Calu3 (cell line): Measurements from ENCODE around the gene KCTD1. TPM values are rescaled to one million over a fixed set of nuclear protein-coding genes. Genes with fewer than 3 reads are reported as not detected.

ENCODE experiments used
- BruUV-seq: library from RNA; stranded (reverse); fragments of 400-500 nt; replicated peaks from 2 replicates; lab custom pipeline; 2021; lab: Mats Ljungman, UMichigan
- CTCF ChIA-PET: fragments of 300-600 bp; sonication (Branson Sonifier 250); formaldehyde crosslinking; loops from one replicate; lab custom pipeline; 2022; ENCODE audit warnings: antibody characterized with exemption; lab: Charles Lee
- DNase-seq: peaks from one replicate; pipeline ENCODE4 v3.0.0; 2022
- H3K27ac Mint-ChIP-seq: one replicate; pipeline ENCODE4 v1.8.0; 2022; ENCODE audit warnings: mixed read lengths; ENCODE audit not compliant: unreplicated experiment
- H3K27me3 Mint-ChIP-seq: one replicate; pipeline ENCODE4 v1.8.0; 2022; ENCODE audit warnings: mixed read lengths; ENCODE audit not compliant: unreplicated experiment
- H3K36me3 Mint-ChIP-seq: one replicate; pipeline ENCODE4 v1.8.0; 2022; ENCODE audit warnings: mild to moderate bottlenecking, moderate library complexity, mixed read lengths; ENCODE audit not compliant: insufficient read depth, unreplicated experiment
- H3K4me1 Mint-ChIP-seq: one replicate; pipeline ENCODE4 v1.8.0; 2022; ENCODE audit warnings: mild to moderate bottlenecking, low read depth, mixed read lengths; ENCODE audit not compliant: unreplicated experiment
- H3K4me3 Mint-ChIP-seq: one replicate; pipeline ENCODE4 v1.8.0; 2022; ENCODE audit warnings: mild to moderate bottlenecking, low read depth, moderate library complexity, mixed read lengths; ENCODE audit not compliant: unreplicated experiment
- H3K9me3 Mint-ChIP-seq: one replicate; pipeline ENCODE4 v1.8.0; 2022; ENCODE audit warnings: low read depth, mixed read lengths; ENCODE audit not compliant: unreplicated experiment
- intact Hi-C: fragments of 100-400 bp; cut with micrococcal nuclease; formaldehyde crosslinking; loops from one replicate; pipeline ENCODE4 v1.10.0; 2022; ENCODE audit not compliant: unreplicated experiment
- total RNA-seq: library from RNA; stranded (reverse); gene quantifications from 2 replicates; pipeline ENCODE4 v1.2.3, GENCODE V29; 2022
- TF ChIP-seq, protein P1 (sequence below): fragments of 200-600 bp; IDR thresholded peaks from one replicate; pipeline ENCODE4 v1.8.0; 2022; ENCODE audit warnings: antibody characterized with exemption; ENCODE audit not compliant: unreplicated experiment

The KCTD1 gene
- total RNA-seq, 1 experiment from 2014 or later = 54.1 TPM

- TF ChIP-seq, protein P1, sequence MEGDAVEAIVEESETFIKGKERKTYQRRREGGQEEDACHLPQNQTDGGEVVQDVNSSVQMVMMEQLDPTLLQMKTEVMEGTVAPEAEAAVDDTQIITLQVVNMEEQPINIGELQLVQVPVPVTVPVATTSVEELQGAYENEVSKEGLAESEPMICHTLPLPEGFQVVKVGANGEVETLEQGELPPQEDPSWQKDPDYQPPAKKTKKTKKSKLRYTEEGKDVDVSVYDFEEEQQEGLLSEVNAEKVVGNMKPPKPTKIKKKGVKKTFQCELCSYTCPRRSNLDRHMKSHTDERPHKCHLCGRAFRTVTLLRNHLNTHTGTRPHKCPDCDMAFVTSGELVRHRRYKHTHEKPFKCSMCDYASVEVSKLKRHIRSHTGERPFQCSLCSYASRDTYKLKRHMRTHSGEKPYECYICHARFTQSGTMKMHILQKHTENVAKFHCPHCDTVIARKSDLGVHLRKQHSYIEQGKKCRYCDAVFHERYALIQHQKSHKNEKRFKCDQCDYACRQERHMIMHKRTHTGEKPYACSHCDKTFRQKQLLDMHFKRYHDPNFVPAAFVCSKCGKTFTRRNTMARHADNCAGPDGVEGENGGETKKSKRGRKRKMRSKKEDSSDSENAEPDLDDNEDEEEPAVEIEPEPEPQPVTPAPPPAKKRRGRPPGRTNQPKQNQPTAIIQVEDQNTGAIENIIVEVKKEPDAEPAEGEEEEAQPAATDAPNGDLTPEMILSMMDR = no peak
- H3K36me3 Mint-ChIP-seq = peaks cover 25% of the 10 kb centered on the region
- H3K4me1 Mint-ChIP-seq = peaks cover 57% of the 10 kb centered on the region
- no TSS peak for BruUV-seq
- H3K27ac Mint-ChIP-seq = no peak overlapping the region
- CTCF ChIA-PET = no interaction called here
- intact Hi-C loops = no loop called here
- no peaks in the 10 kb centered on the region for H3K27me3 Mint-ChIP-seq
- DNase-seq = no peak
- H3K4me3 Mint-ChIP-seq = no peak overlapping the region
- H3K9me3 Mint-ChIP-seq = no peaks in the 10 kb centered on the region
Measured at GRCh38 chr18:26538524-26538923, 9.8 kb downstream of the KCTD1 start.

GRCh38 chr18:26536664-26537063, 11.7 kb downstream of the KCTD1 start:
- CTCF ChIA-PET = interaction anchor here (0.7 kb wide), 1 partner anchor 113 kb away, joined by 4 read pairs; no protein-coding TSS in a partner anchor
- Mint-ChIP-seq H3K27me3 (no peaks in the 10 kb centered on the region), H3K27ac (peak overlapping the region; percentile 56), H3K4me1 (peaks cover 38% of the 10 kb centered on the region), H3K36me3 (peaks cover 23% of the 10 kb centered on the region), H3K9me3 (no peaks in the 10 kb centered on the region), H3K4me3 (no peak overlapping the region)
- no TSS peak for BruUV-seq
- intact Hi-C loops = no loop called here
- DNase-seq = no peak
- TF ChIP-seq, protein P1 = no peak

DNA sequence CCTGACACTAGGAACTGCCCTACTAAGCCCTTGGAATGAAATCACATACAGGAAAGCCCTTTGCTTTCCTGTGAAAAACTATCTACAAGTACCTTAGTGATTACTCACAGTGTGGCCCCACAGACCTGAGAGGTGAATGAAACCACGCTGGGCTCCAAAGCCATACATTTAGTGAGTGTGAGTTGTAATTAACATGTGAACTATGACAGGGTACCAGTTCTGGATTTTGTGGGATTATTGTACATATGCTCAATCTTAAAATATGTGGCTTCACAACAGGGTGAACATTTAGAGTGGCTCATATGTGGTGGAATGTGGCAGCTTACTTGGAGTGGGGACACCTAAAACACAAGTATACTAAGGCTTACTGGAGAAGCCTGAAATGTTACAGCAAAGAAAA, 12.3 kb downstream of the KCTD1 start:
- TF ChIP-seq, protein P1 = no peak
- Mint-ChIP-seq H3K36me3 (peaks cover 23% of the 10 kb centered on the region), H3K4me3 (no peak overlapping the region), H3K27me3 (no peaks in the 10 kb centered on the region), H3K4me1 (peaks cover 32% of the 10 kb centered on the region), H3K27ac (peak overlapping the region; percentile 56), H3K9me3 (no peaks in the 10 kb centered on the region)
- intact Hi-C loops = no loop called here
- no TSS peak for BruUV-seq
- no peak for DNase-seq
- CTCF ChIA-PET = no interaction called here

- Mint-ChIP-seq H3K27me3 (no peaks in the 10 kb centered on the region), H3K36me3 (peaks cover 20% of the 10 kb centered on the region), H3K4me1 (peaks cover 28% of the 10 kb centered on the region), H3K9me3 (no peaks in the 10 kb centered on the region), H3K4me3 (no peak overlapping the region), H3K27ac (peak overlapping the region; percentile 56)
- intact Hi-C loops = no loop called here
- TF ChIP-seq, protein P1 = no peak
- CTCF ChIA-PET = no interaction called here
- DNase-seq = no peak
- BruUV-seq = no TSS peak
Measured at GRCh38 chr18:26535630-26536029, 12.7 kb downstream of the KCTD1 start.
